Measurements from ENCODE around the gene PCBD1.
"Not testable (repeated sequence)": the region's sequence is repeated elsewhere in the genome, so short reads cannot be mapped to it uniquely, and the experiment has no call there.

Gene PCBD1

DNA sequence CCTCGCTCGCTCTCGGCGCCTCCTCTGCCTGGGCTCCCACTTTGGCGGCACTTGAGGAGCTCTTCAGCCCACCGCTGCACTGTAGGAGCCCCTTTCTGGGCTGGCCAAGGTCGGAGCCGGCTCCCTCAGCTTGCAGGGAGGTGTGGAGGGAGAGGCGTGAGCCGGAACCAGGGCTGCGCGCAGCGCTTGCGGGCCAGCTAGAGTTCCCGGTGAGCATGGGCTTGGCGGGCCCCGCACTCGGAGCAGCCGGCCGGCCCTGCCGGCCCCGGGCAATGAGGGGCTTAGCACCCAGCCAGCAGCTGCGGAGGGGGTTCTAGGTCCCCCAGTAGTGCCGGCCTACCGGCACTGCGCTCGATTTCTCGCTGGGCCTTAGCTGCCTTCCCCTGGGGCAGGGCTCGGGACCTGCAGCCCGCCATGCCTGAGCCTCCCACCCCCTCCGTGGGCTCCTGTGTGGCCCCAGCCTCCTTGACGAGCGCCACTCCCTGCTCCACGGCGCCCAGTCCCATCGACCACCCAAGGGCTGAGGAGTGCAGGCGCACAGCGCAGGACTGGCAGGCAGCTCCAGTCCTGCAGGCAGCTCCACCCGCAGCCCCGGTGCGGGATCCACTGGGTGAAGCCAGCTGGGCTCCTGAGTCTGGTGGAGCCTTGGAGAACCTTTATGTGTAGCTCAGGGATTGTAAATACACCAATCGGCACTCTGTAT is 26.7 kb downstream of the PCBD1 start:
- H4K5ac ChIP-seq (ENCODE audit: low read length); H2BK5ac ChIP-seq (ENCODE audit: low read length); H3K27ac ChIP-seq (ENCODE audit: low read depth, low read length); H2BK15ac ChIP-seq (replicated peaks; ENCODE audit: low read depth); H3K79me1 ChIP-seq (ENCODE audit: low read length); H2AK5ac ChIP-seq (ENCODE audit: low read length); H3K18ac ChIP-seq (ENCODE audit: low read length); DNase-seq; H3K36me3 ChIP-seq (ENCODE audit: control insufficient read depth, insufficient read depth, low read length); H3K4me3 ChIP-seq (ENCODE audit: low read length); H3K23ac ChIP-seq (ENCODE audit: low read length); H2BK120ac ChIP-seq (ENCODE audit: low read depth, low read length); H3K9ac ChIP-seq (ENCODE audit: low read length); H3K27me3 ChIP-seq (ENCODE audit: insufficient read depth, low read length, poor library complexity); H3K4me1 ChIP-seq (ENCODE audit: control insufficient read depth, low read depth, low read length); H4K8ac ChIP-seq (ENCODE audit: low read depth, low read length); H3K56ac ChIP-seq (ENCODE audit: low read length); H3K4me2 ChIP-seq (ENCODE audit: low read length); H3K79me2 ChIP-seq (ENCODE audit: control insufficient read depth, insufficient read depth, low read length); H3K4ac ChIP-seq (ENCODE audit: low read depth, low read length): not testable (repeated sequence)
- WGBS (ENCODE audit: extremely low coverage, insufficient coverage, low lambda C conversion rate): no CpG with 5 or more reads among the region's 42 CpGs

DNA sequence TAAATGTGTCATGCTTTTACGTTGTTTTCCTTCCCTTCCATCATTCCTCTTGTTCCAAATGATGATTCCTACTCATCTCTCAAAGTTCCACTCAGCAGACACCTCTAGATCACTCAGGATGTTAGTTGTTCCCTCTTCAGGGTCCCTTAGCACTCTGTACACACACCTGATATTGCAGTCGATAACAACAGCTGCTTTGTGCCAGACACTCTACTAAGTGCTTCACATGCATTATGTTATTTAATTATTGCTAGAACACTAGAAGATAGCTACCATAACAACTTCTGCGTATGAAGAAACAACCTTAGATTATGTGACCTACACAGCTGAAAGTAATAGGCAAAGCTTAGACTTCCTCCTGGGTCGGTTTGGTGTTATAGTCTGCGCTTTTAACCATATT is 29.6 kb downstream of the PCBD1 start:
- H3K79me1 ChIP-seq (ENCODE audit: low read length): no peaks in the 10 kb centered on the region
- no peak overlapping the region for H3K18ac ChIP-seq (ENCODE audit: low read length)
- H3K4me1 ChIP-seq (ENCODE audit: control insufficient read depth, low read depth, low read length): no peaks in the 10 kb centered on the region
- no peak overlapping the region for H2BK120ac ChIP-seq (ENCODE audit: low read depth, low read length)
- peaks cover 2% of the 10 kb centered on the region for H3K36me3 ChIP-seq (ENCODE audit: control insufficient read depth, insufficient read depth, low read length)
- H4K8ac ChIP-seq (ENCODE audit: low read depth, low read length): no peak overlapping the region
- H3K4ac ChIP-seq (ENCODE audit: low read depth, low read length): no peak overlapping the region
- H3K56ac ChIP-seq (ENCODE audit: low read length): no peak overlapping the region
- WGBS (ENCODE audit: extremely low coverage, insufficient coverage, low lambda C conversion rate): 100% methylated on average over 1 of the region's 5 CpGs
- no peak overlapping the region for H3K23ac ChIP-seq (ENCODE audit: low read length)
- no peak overlapping the region for H2BK15ac ChIP-seq (replicated peaks; ENCODE audit: low read depth)
- DNase-seq: no peak
- H3K79me2 ChIP-seq (ENCODE audit: control insufficient read depth, insufficient read depth, low read length): no peaks in the 10 kb centered on the region
- H4K5ac ChIP-seq (ENCODE audit: low read length): no peak overlapping the region
- H3K27ac ChIP-seq (ENCODE audit: low read depth, low read length): no peak overlapping the region
- H3K9ac ChIP-seq (ENCODE audit: low read length): no peak overlapping the region
- H2BK5ac ChIP-seq (ENCODE audit: low read length): no peak overlapping the region
- no peak overlapping the region for H3K4me3 ChIP-seq (ENCODE audit: low read length)
- H3K27me3 ChIP-seq (ENCODE audit: insufficient read depth, low read length, poor library complexity): no peaks in the 10 kb centered on the region
- H3K4me2 ChIP-seq (ENCODE audit: low read length): no peak overlapping the region
- H2AK5ac ChIP-seq (ENCODE audit: low read length): no peak overlapping the region

DNA sequence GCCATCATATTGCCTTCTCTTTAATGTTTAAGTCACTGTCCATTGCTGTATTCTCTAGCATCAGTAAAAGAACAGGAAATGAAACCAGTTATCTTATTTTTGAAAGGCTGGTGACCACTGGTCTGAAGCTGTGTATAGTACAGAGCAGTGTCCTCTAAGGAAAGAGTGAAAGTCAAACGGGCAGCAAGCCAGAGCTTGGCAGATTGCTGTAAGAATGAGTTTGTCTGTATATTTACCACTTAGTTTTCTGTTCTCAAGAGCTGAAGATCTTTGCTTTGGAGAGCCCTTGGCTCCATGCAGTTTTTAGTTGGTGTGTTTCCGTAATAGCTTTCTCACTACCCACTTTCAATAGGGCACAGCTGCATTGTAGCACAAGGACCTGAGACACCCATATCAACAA is 31.9 kb downstream of the PCBD1 start:
- no peak overlapping the region for H3K9ac ChIP-seq (ENCODE audit: low read length)
- H3K4ac ChIP-seq (ENCODE audit: low read depth, low read length): no peak overlapping the region
- WGBS (ENCODE audit: extremely low coverage, insufficient coverage, low lambda C conversion rate): no CpG with 5 or more reads among the region's 2 CpGs
- no peak overlapping the region for H2BK15ac ChIP-seq (replicated peaks; ENCODE audit: low read depth)
- H3K4me2 ChIP-seq (ENCODE audit: low read length): no peak overlapping the region
- no peak for DNase-seq
- H3K79me1 ChIP-seq (ENCODE audit: low read length): no peaks in the 10 kb centered on the region
- H4K5ac ChIP-seq (ENCODE audit: low read length): no peak overlapping the region
- H3K27me3 ChIP-seq (ENCODE audit: insufficient read depth, low read length, poor library complexity): no peaks in the 10 kb centered on the region
- H2BK120ac ChIP-seq (ENCODE audit: low read depth, low read length): no peak overlapping the region
- peaks cover 6% of the 10 kb centered on the region for H3K36me3 ChIP-seq (ENCODE audit: control insufficient read depth, insufficient read depth, low read length)
- no peak overlapping the region for H3K18ac ChIP-seq (ENCODE audit: low read length)
- H3K56ac ChIP-seq (ENCODE audit: low read length): no peak overlapping the region
- H3K23ac ChIP-seq (ENCODE audit: low read length): no peak overlapping the region
- H3K27ac ChIP-seq (ENCODE audit: low read depth, low read length): no peak overlapping the region
- H3K4me1 ChIP-seq (ENCODE audit: control insufficient read depth, low read depth, low read length): no peaks in the 10 kb centered on the region
- no peak overlapping the region for H3K4me3 ChIP-seq (ENCODE audit: low read length)
- no peaks in the 10 kb centered on the region for H3K79me2 ChIP-seq (ENCODE audit: control insufficient read depth, insufficient read depth, low read length)
- no peak overlapping the region for H2AK5ac ChIP-seq (ENCODE audit: low read length)
- no peak overlapping the region for H2BK5ac ChIP-seq (ENCODE audit: low read length)
- no peak overlapping the region for H4K8ac ChIP-seq (ENCODE audit: low read depth, low read length)

DNA sequence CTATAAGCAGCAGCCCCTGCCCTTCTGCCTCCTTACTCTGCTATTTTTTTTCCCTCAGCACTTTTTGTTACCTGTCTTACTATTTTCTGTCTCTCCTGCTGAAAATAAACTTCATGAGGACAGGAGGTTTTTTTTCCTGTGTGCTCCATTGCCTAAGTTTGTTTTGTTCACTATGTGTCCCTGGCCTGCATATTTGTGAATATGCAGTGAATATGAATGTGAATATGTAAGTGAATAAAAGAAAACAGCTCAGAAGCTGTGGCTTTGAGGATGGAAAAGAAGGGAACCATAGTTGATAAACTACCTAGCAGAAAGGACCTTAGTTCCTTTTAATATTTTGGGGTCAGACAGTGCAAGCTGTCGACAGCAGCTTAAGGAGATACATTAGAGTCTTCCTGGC is 34.9 kb downstream of the PCBD1 start:
- Histone ChIP-seq H3K79me1 (ENCODE audit: low read length) (no peaks in the 10 kb centered on the region), H3K9ac (ENCODE audit: low read length) (no peak overlapping the region), H3K27ac (ENCODE audit: low read depth, low read length) (no peak overlapping the region), H3K4me3 (ENCODE audit: low read length) (no peak overlapping the region), H3K79me2 (ENCODE audit: control insufficient read depth, insufficient read depth, low read length) (no peaks in the 10 kb centered on the region), H3K27me3 (ENCODE audit: insufficient read depth, low read length, poor library complexity) (no peaks in the 10 kb centered on the region), H3K23ac (ENCODE audit: low read length) (no peak overlapping the region), H4K8ac (ENCODE audit: low read depth, low read length) (no peak overlapping the region), H3K4ac (ENCODE audit: low read depth, low read length) (no peak overlapping the region), H3K36me3 (ENCODE audit: control insufficient read depth, insufficient read depth, low read length) (peaks cover 7% of the 10 kb centered on the region), H3K4me1 (ENCODE audit: control insufficient read depth, low read depth, low read length) (no peaks in the 10 kb centered on the region), H2AK5ac (ENCODE audit: low read length) (no peak overlapping the region), H3K4me2 (ENCODE audit: low read length) (no peak overlapping the region), H2BK5ac (ENCODE audit: low read length) (no peak overlapping the region), H2BK120ac (ENCODE audit: low read depth, low read length) (no peak overlapping the region), H2BK15ac (replicated peaks; ENCODE audit: low read depth) (no peak overlapping the region), H3K18ac (ENCODE audit: low read length) (no peak overlapping the region), H4K5ac (ENCODE audit: low read length) (no peak overlapping the region), H3K56ac (ENCODE audit: low read length) (no peak overlapping the region)
- no peak for DNase-seq
- WGBS (ENCODE audit: extremely low coverage, insufficient coverage, low lambda C conversion rate): no CpG with 5 or more reads among the region's 1 CpG

DNA sequence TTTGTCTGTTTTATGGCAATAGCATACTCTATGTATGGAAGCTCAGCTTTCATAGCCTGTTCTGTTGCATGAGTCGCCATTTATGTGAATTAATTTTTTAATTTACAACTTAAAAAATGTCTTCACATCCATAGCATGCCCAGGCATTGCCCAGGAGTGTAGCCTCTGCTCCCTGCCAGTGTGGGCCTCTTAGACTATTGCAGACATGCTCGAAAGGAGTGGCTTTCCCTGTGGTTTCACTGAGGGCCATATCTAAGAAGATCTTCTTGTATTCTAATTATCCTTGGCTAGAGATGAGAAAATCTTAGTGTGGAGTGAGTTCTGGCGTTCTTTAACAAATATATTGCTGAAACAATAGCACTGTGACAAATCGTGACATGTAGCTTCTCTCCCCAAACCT is 35.3 kb downstream of the PCBD1 start:
- Histone ChIP-seq H3K27ac (ENCODE audit: low read depth, low read length) (no peak overlapping the region), H2BK120ac (ENCODE audit: low read depth, low read length) (no peak overlapping the region)
- no CpG with 5 or more reads among the region's 4 CpGs for WGBS (ENCODE audit: extremely low coverage, insufficient coverage, low lambda C conversion rate)

More for the DNA sequence above, 35.3 kb downstream of the PCBD1 start:
- H4K5ac ChIP-seq (ENCODE audit: low read length): no peak overlapping the region
- H2AK5ac ChIP-seq (ENCODE audit: low read length): no peak overlapping the region
- no peak overlapping the region for H3K4me3 ChIP-seq (ENCODE audit: low read length)
- no peak overlapping the region for H3K9ac ChIP-seq (ENCODE audit: low read length)
- H2BK5ac ChIP-seq (ENCODE audit: low read length): no peak overlapping the region
- H3K27me3 ChIP-seq (ENCODE audit: insufficient read depth, low read length, poor library complexity): no peaks in the 10 kb centered on the region
- H3K79me1 ChIP-seq (ENCODE audit: low read length): no peaks in the 10 kb centered on the region
- no peak overlapping the region for H3K23ac ChIP-seq (ENCODE audit: low read length)
- no peak overlapping the region for H3K4me2 ChIP-seq (ENCODE audit: low read length)
- DNase-seq: no peak
- no peak overlapping the region for H2BK15ac ChIP-seq (replicated peaks; ENCODE audit: low read depth)
- H3K79me2 ChIP-seq (ENCODE audit: control insufficient read depth, insufficient read depth, low read length): no peaks in the 10 kb centered on the region
- H3K36me3 ChIP-seq (ENCODE audit: control insufficient read depth, insufficient read depth, low read length): peaks cover 7% of the 10 kb centered on the region
- H3K4ac ChIP-seq (ENCODE audit: low read depth, low read length): no peak overlapping the region
- H3K56ac ChIP-seq (ENCODE audit: low read length): no peak overlapping the region
- H3K18ac ChIP-seq (ENCODE audit: low read length): no peak overlapping the region
- H4K8ac ChIP-seq (ENCODE audit: low read depth, low read length): no peak overlapping the region
- H3K4me1 ChIP-seq (ENCODE audit: control insufficient read depth, low read depth, low read length): no peaks in the 10 kb centered on the region

Data from mesendoderm (in vitro differentiated cells).